Esophagus squamous epithelium (tissue), 4 donors: ENCODE data around the gene FIGLA.

Experiments
- CTCF ChIP-seq, 6 experiments: fragments of 450-650 bp in 4 of 6; fragments of 200-600 bp in 2 of 6; sonication (generic) in 2 of 6; IDR thresholded peaks; one replicate each; pipeline ENCODE4 v1.5.1; 2016 to 2019; ENCODE audit warnings: antibody characterized with exemption in 6 of 6, mild to moderate bottlenecking in 4 of 6, moderate library complexity in 4 of 6
- POLR2A ChIP-seq, 4 donors: fragments of 450-650 bp; IDR thresholded peaks; one replicate each; pipeline ENCODE4 v1.6.1; 2017; ENCODE audit warnings: antibody characterized with exemption in 4 of 4, mild to moderate bottlenecking in 4 of 4, moderate library complexity in 3 of 4

GRCh38 chr2:70808983-70809958 is 18.8 kb upstream of the FIGLA start:
- TF ChIP-seq POLR2A (IDR thresholded peaks at IDR 0.05) (no peak), CTCF (IDR thresholded peaks at IDR 0.05) (no peak)
